Stromal cell of bone marrow (primary cell): Measurements from ENCODE around the gene ACOT13.
"Not testable (repeated sequence)": the region's sequence is repeated elsewhere in the genome, so short reads cannot be mapped to it uniquely, and the experiment has no call there.

ENCODE experiments used
- DNase-seq: peaks from one replicate; pipeline ENCODE4 v3.0.0-alpha.2; 2012; ENCODE audit warnings: low read depth

The ACOT13 gene

GRCh38 chr6:24731456-24732134 lies 64.7 kb downstream of the ACOT13 start:
- not testable (repeated sequence) for DNase-seq

GRCh38 chr6:24734166-24734565 lies 67.3 kb downstream of the ACOT13 start:
- DNase-seq, result no peak

GRCh38 chr6:24734710-24735109 lies 67.8 kb downstream of the ACOT13 start:
- DNase-seq, result not testable (repeated sequence)

- no peak for DNase-seq
These were observed 71.9 kb downstream of the ACOT13 start for GRCh38 chr6:24738741-24739140.

GRCh38 chr6:24740861-24741260 lies 74.0 kb downstream of the ACOT13 start:
- DNase-seq, result no peak

GRCh38 chr6:24742216-24742738 lies 75.4 kb downstream of the ACOT13 start:
- DNase-seq, result no peak

GRCh38 chr6:24743265-24743943 lies 76.5 kb downstream of the ACOT13 start:
- peak; percentile 96 for DNase-seq

- DNase-seq, result no peak
These were observed 77.1 kb downstream of the ACOT13 start for GRCh38 chr6:24743944-24744335.

GRCh38 chr6:24744911-24745310 lies 78.0 kb downstream of the ACOT13 start:
- DNase-seq, result no peak

GRCh38 chr6:24749297-24749696 lies 82.4 kb downstream of the ACOT13 start:
- DNase-seq, result no peak

GRCh38 chr6:24750878-24751277 lies 84.0 kb downstream of the ACOT13 start:
- DNase-seq, result not testable (repeated sequence)

- no peak for DNase-seq
These were observed 85.6 kb downstream of the ACOT13 start for GRCh38 chr6:24752503-24752902.

GRCh38 chr6:24752917-24753492 lies 86.1 kb downstream of the ACOT13 start:
- DNase-seq, result no peak

- DNase-seq, result no peak
These were observed 86.7 kb downstream of the ACOT13 start for GRCh38 chr6:24753545-24753944.

- DNase-seq, result not testable (repeated sequence)
These were observed 87.5 kb downstream of the ACOT13 start for GRCh38 chr6:24754378-24754777.
